Mammary epithelial cell (primary cell): ENCODE data around the gene TIMM23B.
"Not testable (repeated sequence)": the region's sequence is repeated elsewhere in the genome, so short reads cannot be mapped to it uniquely, and the experiment has no call there.

Source experiments
- CTCF ChIP-seq, 2 donors: IDR thresholded peaks in 1 of 2; conservative IDR thresholded peaks in 1 of 2; 2 replicates each; pipeline ENCODE4 v1.5.1; 2011 to 2012; ENCODE audit warnings: inconsistent platforms in 2 of 2, low read length in 2 of 2, mild to moderate bottlenecking in 2 of 2, control low read depth in 1 of 2, low read depth in 1 of 2; ENCODE audit not compliant: insufficient read depth in 1 of 2; ENCODE audit errors: extremely low read depth in 1 of 2
- EZH2 ChIP-seq: IDR thresholded peaks from 2 replicates; pipeline ENCODE4 v1.6.1; 2012; ENCODE audit warnings: low read length, inconsistent platforms, borderline replicate concordance

- TF ChIP-seq CTCF (conservative IDR thresholded peaks at IDR 0.05 in 1 of 2, IDR thresholded peaks at IDR 0.05 in 1 of 2; ENCODE audit: extremely low read depth in 1 of 2, insufficient read depth in 1 of 2, low read depth in 1 of 2, low read length in 2 of 2); EZH2: not testable (repeated sequence)
These were observed 72.2 kb downstream of the TIMM23B start for GRCh38 chr10:50014024-50014423.
